Stimulated activated effector memory CD8-positive, alpha-beta T cell treated with anti-CD3 and anti-CD28 coated beads, Interleukin-12 subunit alpha, Interleukin-12 subunit beta, amount 100 ng/mL, for 72 hours (primary cell): ENCODE results near the gene SLC1A4.
A peak's percentile ranks its signal among the peaks of the same experiment; 100 is the strongest.
"Not testable (repeated sequence)": the region's sequence is repeated elsewhere in the genome, so short reads cannot be mapped to it uniquely, and the experiment has no call there.

Experiments used
- ATAC-seq: fragments of 150-1000 bp; cut with Tn5 transposase; 2 replicates; pipeline ENCODE4 v1.10.0; 2021
- DNase-seq, 2 donors: peaks; one replicate each; pipeline ENCODE4 v3.0.0; 2021 to 2022; ENCODE audit warnings: low spot score in 2 of 2
- H3K27ac Mint-ChIP-seq: one replicate; pipeline ENCODE4 v1.8.0; 2022; ENCODE audit warnings: mild to moderate bottlenecking, mixed read lengths
- H3K36me3 Mint-ChIP-seq: one replicate; pipeline ENCODE4 v1.8.0; 2022; ENCODE audit warnings: mild to moderate bottlenecking, mixed read lengths
- H3K4me1 Mint-ChIP-seq: one replicate; pipeline ENCODE4 v1.8.0; 2022; ENCODE audit warnings: mixed read lengths
- H3K4me3 Mint-ChIP-seq: one replicate; pipeline ENCODE4 v1.8.0; 2022; ENCODE audit warnings: mild to moderate bottlenecking, mixed read lengths
- H3K9me3 Mint-ChIP-seq: one replicate; pipeline ENCODE4 v1.8.0; 2022; ENCODE audit warnings: mixed read lengths

The SLC1A4 gene

DNA sequence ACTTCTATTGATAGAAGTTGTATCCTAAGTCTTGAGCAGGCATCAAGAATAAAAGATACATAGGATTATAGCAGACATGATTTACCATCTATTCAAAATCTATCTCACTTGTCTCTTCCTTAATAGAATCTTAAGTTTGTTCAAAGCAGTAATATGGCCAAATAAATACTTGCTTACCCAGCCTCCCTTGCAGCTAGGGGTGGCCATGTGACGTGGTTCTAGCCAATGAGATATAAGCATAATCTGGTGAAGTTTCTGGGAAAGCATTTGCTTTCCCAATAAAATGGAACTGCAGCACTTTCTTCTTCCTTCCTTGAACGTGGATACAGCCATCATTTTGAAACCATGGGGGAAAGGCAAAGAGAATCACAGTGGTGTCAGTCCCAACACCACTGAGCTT lies 33.7 kb upstream of the SLC1A4 start:
- H3K9me3 Mint-ChIP-seq, result no peaks in the 10 kb centered on the region
- no peak for DNase-seq
- H3K4me1 Mint-ChIP-seq, result no peaks in the 10 kb centered on the region
- no peak for ATAC-seq
- no peak overlapping the region for H3K27ac Mint-ChIP-seq
- no peaks in the 10 kb centered on the region for H3K36me3 Mint-ChIP-seq
- no peak overlapping the region for H3K4me3 Mint-ChIP-seq

DNA sequence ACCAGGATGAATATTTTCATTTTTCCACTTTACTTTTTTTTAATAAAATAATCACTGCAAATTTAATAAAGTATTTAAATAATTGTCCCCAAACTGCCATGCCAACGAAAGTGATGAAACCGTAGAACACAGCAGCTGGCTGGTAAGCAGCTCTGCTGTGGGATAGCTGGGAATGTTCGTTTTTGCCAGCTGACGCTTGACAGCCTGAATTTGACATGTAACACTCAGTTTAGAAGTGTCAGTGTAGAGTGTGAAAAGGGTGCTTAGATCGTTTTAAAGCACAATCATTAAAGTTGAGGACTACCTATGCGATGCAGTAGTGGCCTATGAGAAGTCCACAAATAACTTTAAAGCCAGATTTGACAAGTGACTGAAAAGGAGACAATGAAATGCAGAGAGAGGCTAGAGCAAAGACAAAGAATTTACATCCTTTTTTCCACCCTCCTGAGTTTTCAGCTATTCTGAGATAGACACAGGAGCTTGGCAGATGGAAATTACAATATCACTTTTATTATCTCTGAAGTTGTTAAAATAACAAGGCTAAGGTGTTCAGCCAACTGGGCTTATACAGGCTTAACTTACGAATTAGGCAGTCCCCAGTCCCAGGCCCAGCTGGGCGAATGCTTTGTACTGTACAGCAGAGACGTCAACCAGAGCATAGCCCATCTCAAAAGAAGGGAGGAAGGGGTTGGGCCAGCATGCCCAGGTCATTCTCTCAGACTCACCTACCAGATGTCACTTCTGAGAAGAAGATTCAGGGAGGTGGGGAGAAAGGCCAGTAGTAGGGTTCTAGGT lies 31.9 kb upstream of the SLC1A4 start:
- Mint-ChIP-seq H3K4me1 (no peaks in the 10 kb centered on the region), H3K9me3 (no peaks in the 10 kb centered on the region), H3K36me3 (no peaks in the 10 kb centered on the region), H3K27ac (no peak overlapping the region), H3K4me3 (no peak overlapping the region)
- no peak for ATAC-seq
- DNase-seq, result no peak

DNA sequence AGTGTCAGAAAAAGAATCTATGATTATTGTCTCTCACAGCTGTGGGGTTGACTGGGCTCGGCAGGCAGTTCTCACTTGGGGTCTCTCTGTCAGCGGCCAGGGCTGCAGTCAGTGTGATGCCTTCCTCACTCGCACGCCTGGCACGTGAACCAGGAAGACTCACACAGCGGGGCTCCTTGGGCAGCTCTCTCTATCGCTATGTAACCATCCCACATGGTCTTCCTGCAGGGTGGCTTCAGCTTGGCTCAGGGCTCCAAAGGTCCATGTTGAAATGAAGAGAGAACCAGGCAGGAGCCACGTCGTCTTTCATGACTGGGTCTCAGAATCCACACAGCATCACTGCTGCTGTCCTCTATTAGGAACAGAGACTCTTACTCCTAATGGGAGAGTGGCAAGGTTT lies 30.6 kb upstream of the SLC1A4 start:
- DNase-seq, result no peak
- Mint-ChIP-seq H3K36me3 (no peaks in the 10 kb centered on the region), H3K9me3 (no peaks in the 10 kb centered on the region), H3K27ac (no peak overlapping the region), H3K4me1 (no peaks in the 10 kb centered on the region), H3K4me3 (no peak overlapping the region)
- ATAC-seq, result no peak

DNA sequence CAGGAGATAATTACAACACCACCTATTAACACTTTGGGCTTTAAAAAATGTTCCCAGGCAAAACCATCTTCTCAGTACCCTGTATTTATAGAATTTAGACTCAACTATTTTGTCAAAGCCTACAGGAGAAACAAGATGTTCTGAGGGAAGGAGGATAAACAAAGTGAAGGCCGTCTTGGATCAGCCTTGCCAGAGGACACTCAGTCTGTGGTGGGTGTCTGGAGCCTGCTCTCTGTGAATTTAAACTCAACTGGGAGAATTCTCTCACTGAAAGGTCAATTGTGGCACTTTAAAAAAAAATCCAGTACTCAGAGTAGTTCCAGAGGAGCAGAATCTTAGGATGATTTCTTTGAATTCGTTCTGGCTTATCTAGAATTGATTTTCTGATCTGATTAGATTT lies 28.4 kb upstream of the SLC1A4 start:
- no peak overlapping the region for H3K27ac Mint-ChIP-seq
- DNase-seq, result no peak
- ATAC-seq, result no peak
- H3K9me3 Mint-ChIP-seq, result no peaks in the 10 kb centered on the region
- H3K4me1 Mint-ChIP-seq, result no peaks in the 10 kb centered on the region
- H3K4me3 Mint-ChIP-seq, result no peak overlapping the region
- no peaks in the 10 kb centered on the region for H3K36me3 Mint-ChIP-seq

DNA sequence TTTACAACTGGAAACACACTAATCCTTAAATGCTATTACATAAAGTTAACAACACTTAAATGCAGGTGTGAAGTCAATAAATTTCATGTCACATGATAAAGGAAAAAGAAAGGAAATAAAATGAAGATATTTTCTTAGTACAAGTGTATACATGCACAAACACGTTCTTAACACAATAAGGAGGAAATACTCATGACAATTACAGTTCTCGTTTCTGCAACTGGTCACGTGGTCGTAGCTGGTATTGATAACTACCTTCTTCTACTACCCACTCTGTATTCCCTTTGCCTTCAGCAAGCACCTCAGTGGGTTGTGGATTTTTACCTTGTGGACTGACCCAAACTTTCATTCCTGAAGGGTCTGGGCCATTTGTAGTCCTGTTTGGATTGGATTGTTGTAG lies 26.1 kb upstream of the SLC1A4 start:
- H3K9me3 Mint-ChIP-seq, DNase-seq, H3K27ac Mint-ChIP-seq, H3K4me3 Mint-ChIP-seq, ATAC-seq, H3K36me3 Mint-ChIP-seq, H3K4me1 Mint-ChIP-seq: not testable (repeated sequence)

DNA sequence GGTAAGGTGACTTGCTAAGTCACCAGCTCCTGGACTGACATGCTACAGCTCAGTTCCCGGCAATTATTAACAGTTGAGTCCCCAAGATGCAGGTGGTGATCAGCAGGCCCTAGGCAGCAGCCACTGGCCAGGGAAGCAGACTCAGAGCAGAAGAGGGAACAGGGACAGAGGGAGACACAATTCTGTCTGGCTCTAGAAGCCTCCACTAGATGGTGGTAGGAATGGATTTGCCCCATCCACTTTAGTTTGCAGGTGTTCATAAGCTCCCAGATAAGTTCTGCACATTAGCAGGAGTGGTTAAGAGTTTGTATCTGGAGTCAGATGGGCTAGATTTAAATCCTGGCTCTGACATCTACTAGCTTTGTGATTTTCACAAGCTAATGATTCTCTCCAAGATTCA lies 25.5 kb upstream of the SLC1A4 start:
- H3K4me1 Mint-ChIP-seq, result no peaks in the 10 kb centered on the region
- H3K4me3 Mint-ChIP-seq, result no peak overlapping the region
- no peaks in the 10 kb centered on the region for H3K36me3 Mint-ChIP-seq
- ATAC-seq (no peak), DNase-seq (no peak)
- no peak overlapping the region for H3K27ac Mint-ChIP-seq
- no peaks in the 10 kb centered on the region for H3K9me3 Mint-ChIP-seq

DNA sequence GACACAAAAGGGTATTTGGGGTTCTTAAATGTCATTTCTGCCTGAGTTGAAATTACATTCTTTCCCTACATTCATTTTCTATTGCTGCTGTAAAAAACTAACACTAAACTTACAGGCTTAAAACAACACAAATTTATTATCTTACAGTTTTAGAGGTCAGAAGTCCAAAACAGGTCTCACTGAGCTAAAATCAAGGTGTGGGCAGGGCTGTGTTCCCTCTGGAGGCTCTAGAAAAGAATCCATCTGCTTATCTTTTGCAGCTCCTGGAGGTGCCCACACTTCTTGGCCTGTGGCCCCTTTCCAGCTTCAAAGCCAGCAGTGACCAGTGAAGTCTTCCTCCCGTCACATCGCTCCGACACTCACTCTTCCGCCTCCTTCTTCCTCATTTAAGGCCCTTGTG lies 23.2 kb upstream of the SLC1A4 start:
- Mint-ChIP-seq H3K9me3 (no peaks in the 10 kb centered on the region), H3K4me3 (no peak overlapping the region), H3K36me3 (no peaks in the 10 kb centered on the region), H3K27ac (peak overlapping the region; percentile 29), H3K4me1 (no peaks in the 10 kb centered on the region)
- no peak for DNase-seq
- no peak for ATAC-seq

DNA sequence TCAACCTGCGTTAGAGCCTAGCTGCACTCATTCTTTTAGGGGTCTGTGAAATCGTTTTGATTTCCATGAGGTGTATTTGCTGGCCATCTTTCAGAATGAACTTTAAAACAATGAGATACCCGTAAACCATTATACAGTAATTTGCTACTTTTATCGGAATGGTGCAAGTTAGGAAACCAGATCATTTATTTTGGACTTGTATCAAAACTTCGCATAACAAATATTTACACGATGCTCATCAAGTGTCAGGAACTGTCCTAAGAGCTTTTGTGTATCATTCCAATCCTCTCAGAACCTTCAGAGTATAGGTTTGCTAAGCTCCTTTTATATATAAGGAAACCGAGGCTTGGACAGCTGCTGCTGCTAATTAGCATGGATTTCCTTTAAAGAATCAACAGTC lies 22.4 kb upstream of the SLC1A4 start:
- DNase-seq (no peak), ATAC-seq (no peak)
- Mint-ChIP-seq H3K36me3 (no peaks in the 10 kb centered on the region), H3K27ac (no peak overlapping the region), H3K4me3 (no peak overlapping the region), H3K4me1 (no peaks in the 10 kb centered on the region), H3K9me3 (no peaks in the 10 kb centered on the region)

DNA sequence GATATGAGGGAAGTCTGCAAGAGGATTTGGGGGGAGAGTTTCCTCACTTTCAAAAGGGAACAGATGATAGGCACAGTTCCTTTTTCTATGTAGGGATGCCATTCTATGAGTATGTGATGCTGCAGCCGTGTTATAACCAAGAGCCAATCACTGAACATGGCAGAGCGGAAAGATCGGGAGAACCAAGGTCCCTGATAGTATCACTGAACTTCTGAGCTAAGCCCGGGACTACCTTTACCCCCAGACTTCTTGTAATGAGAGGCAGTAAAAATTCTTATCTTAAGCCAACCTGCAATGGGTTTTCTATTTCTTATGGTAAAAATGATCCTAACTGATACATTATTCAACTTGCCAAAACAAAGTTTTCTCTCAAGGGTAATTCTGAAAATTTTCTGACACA lies 21.6 kb upstream of the SLC1A4 start:
- no peak for ATAC-seq
- Mint-ChIP-seq H3K27ac (no peak overlapping the region), H3K36me3 (no peaks in the 10 kb centered on the region), H3K4me3 (no peak overlapping the region), H3K9me3 (no peaks in the 10 kb centered on the region), H3K4me1 (no peaks in the 10 kb centered on the region)
- no peak for DNase-seq

DNA sequence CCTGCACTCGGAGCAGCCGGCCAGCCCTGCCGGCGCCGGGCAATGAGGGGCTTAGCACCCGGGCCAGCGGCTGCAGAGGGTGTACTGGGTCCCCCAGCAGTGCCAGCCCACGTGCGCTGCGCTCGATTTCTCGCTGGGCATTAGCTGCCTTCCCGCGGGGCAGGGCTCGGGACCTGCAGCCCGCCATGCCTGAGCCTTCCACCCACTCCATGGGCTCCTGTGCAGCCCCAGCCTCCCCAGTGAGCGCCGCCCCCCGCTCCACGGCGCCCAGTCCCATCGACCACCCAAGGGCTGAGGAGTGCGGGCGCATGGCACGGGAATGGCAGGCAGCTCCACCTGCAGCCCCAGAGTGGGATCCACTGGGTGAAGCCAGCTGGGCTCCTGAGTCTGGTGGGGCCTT lies 20.1 kb upstream of the SLC1A4 start:
- not testable (repeated sequence) for H3K4me1 Mint-ChIP-seq, H3K4me3 Mint-ChIP-seq, ATAC-seq, H3K27ac Mint-ChIP-seq, DNase-seq, H3K9me3 Mint-ChIP-seq, H3K36me3 Mint-ChIP-seq

DNA sequence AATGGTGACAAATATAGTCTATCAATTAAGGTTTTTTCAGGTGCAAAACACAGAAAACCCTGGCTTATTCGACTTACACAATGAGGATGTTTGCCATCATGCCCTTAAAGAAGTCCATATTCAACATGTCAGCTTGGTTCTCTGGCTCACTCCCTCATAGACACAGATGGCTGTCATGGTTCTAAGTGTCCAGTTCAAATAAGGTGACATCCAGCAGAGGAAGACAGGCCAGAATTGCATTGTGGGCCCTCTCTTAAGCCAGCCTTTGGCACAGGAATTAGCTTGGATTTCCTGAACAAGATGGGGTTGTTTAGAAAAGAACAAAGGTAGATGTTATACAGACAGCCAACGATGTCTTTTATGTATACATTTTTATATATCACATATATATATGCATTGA lies 18.7 kb upstream of the SLC1A4 start:
- DNase-seq (no peak), ATAC-seq (no peak)
- H3K4me1 Mint-ChIP-seq, result no peaks in the 10 kb centered on the region
- H3K9me3 Mint-ChIP-seq, result no peaks in the 10 kb centered on the region
- no peaks in the 10 kb centered on the region for H3K36me3 Mint-ChIP-seq
- H3K27ac Mint-ChIP-seq, result no peak overlapping the region
- H3K4me3 Mint-ChIP-seq, result no peak overlapping the region

DNA sequence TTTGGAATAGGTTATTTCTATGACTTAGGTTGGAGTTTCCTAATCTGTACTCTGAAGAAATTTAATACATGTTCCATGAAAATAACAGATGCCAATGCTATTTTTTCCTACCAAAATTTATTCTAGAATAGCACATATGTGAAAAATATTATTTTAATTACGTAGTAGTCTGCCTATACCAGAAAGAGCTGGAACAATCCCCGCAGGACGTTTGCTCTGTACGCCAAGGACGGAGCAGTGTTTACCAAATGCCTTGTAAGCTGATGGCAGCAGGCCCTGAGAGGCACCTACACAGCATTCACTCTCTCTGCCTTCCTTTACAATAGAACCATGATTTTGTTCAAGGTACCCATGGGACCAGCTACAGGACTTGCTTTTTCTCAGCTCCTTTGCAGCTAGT lies 16.8 kb upstream of the SLC1A4 start:
- Mint-ChIP-seq H3K36me3 (no peaks in the 10 kb centered on the region), H3K4me1 (peaks cover 6% of the 10 kb centered on the region), H3K27ac (no peak overlapping the region), H3K4me3 (no peak overlapping the region), H3K9me3 (no peaks in the 10 kb centered on the region)
- no peak for DNase-seq
- no peak for ATAC-seq

DNA sequence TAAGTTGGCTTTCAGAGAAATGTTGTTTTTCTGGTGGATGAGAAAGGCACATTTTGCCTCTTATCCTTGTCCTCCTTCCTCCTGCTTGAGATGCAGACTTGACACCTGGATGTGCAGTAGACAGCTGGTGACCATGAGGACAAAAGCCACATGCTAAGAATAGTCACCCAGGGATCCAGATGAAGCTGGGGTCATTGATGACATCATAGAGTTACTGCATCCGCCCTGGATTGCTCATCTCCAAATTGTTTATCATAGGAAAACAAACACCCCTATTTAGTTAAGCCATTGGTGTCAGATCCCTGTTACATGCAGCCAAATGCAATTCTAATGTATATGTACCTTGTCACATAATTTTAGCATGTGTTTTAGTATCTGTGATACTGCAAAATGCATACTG lies 16.3 kb upstream of the SLC1A4 start:
- Mint-ChIP-seq H3K4me3 (no peak overlapping the region), H3K27ac (no peak overlapping the region), H3K4me1 (peaks cover 6% of the 10 kb centered on the region), H3K36me3 (no peaks in the 10 kb centered on the region), H3K9me3 (no peaks in the 10 kb centered on the region)
- no peak for DNase-seq
- ATAC-seq, result no peak

DNA sequence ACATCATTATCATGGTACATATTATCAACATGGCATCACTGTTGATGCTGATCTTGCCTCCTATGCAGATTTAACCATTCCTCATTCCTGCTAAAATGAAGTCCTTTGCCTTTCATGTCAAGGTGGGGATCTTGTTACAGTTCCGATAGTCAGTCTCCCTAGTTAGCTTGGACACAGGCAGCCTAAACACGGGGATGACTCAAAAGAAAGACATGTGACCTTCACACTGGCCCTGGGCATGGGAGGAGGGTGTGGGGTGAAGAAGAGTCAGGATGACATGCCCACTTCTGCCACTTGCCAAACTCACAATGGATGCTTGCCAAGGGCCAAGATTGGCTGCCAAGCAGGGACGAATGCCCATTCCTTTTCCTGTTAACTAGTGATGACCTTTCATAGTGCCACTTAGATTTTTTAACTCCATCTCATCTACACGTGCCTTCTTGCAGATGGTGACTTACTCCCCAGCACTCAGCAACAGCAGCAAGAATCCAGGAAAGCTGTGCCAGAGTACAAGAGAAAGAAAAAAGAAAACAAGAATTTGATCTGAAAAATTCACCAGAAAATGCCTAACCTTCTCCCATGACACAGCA lies 13.9 kb upstream of the SLC1A4 start:
- Mint-ChIP-seq H3K36me3 (no peaks in the 10 kb centered on the region), H3K27ac (no peak overlapping the region), H3K4me3 (no peak overlapping the region), H3K9me3 (no peaks in the 10 kb centered on the region), H3K4me1 (peaks cover 6% of the 10 kb centered on the region)
- DNase-seq (no peak), ATAC-seq (no peak)

DNA sequence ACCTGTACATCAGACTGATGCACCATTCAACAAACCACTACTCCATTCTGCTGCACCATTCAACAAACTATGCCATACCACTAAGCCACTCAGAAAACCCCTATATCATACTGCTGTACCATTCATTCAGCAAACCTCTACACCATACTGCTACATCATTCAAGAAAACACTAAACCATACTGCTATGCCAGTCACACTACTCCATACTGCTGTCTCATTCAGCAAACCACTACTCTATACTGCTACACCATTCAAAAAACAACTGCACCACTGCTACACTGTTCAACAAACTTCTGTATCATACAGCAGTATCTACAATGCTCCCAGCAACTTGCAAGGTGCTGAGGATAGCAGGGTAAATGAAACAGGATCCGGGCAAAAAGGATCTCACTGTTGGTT lies 12.9 kb upstream of the SLC1A4 start:
- H3K4me3 Mint-ChIP-seq, result no peak overlapping the region
- no peaks in the 10 kb centered on the region for H3K36me3 Mint-ChIP-seq
- H3K9me3 Mint-ChIP-seq, result no peaks in the 10 kb centered on the region
- peaks cover 7% of the 10 kb centered on the region for H3K4me1 Mint-ChIP-seq
- H3K27ac Mint-ChIP-seq, result no peak overlapping the region
- DNase-seq (no peak), ATAC-seq (peak; percentile 95)

DNA sequence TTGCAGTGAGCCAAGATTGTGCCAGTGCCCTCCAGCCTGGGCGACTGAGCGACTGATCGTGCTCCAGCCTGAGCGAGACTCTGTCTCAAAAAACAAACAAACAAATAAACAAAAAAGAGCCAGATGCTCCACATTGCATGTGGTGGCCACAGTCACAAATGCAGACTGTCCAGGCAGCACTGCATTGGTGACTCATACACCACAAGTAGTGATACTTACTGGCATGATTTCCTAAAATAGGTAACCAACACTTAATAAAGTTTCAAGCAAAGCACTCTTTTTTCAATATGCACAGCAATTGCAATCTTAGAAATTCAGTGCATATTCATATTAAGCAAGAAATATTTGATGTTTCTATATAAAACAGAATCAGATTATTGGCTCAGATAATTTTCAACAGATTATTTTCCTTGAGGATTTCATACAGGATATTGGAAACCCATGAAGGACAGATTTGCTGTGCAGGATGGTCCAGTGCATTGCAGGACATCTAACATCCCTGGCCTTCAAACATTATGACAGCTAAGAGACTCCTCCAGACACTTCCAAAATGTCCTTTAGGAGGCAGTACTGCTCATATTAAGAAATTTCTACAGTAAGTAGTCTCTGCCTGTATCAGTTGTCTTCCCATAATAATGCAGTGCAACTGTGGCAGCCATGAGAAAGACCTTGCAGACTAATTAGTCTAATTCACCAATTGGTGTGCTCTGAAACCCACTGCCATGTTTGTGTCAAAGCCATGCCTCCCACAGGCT lies 10.5 kb upstream of the SLC1A4 start:
- Mint-ChIP-seq H3K9me3 (no peaks in the 10 kb centered on the region), H3K27ac (no peak overlapping the region), H3K4me1 (peaks cover 28% of the 10 kb centered on the region), H3K36me3 (no peaks in the 10 kb centered on the region), H3K4me3 (no peak overlapping the region)
- no peak for DNase-seq
- ATAC-seq, result peak; percentile 46
